Stomach (tissue), 9 donors: ENCODE data around the gene SEZ6L. TPM values are rescaled to one million over a fixed set of nuclear protein-coding genes. Genes with fewer than 3 reads are reported as not detected.

Experiments
- DNase-seq, 2 donors: peaks; one replicate each; pipeline versions ENCODE4 v3.0.0 to v3.0.0-alpha.2; 2013 to 2019
- H3K27ac ChIP-seq, 5 donors: fragments of 200-600 bp in 4 of 5; sonication (generic) in 4 of 5; one replicate each; pipeline ENCODE4 v1.5.1; 2013 to 2019; ENCODE audit warnings: mild to moderate bottlenecking in 1 of 5, moderate library complexity in 1 of 5
- H3K27me3 ChIP-seq, 3 donors: fragments of 200-600 bp; sonication (generic); one replicate each; pipeline ENCODE4 v1.5.1; 2017 to 2019; ENCODE audit warnings: mixed run types in 1 of 3
- H3K36me3 ChIP-seq, 4 donors: fragments of 200-600 bp; sonication (generic); 1 replicate in 3 of 4; 2 replicates in 1 of 4; pipeline ENCODE4 v1.5.1; 2016 to 2019
- H3K4me1 ChIP-seq, 4 donors: fragments of 200-600 bp; sonication (generic); one replicate each; pipeline ENCODE4 v1.5.1; 2016 to 2019
- H3K4me3 ChIP-seq, 4 donors: fragments of 200-600 bp; sonication (generic) in 3 of 4; one replicate each; pipeline ENCODE4 v1.5.1; 2016 to 2019; ENCODE audit warnings: mild to moderate bottlenecking in 1 of 4
- H3K9me3 ChIP-seq, 4 donors: fragments of 200-600 bp; sonication (generic); one replicate each; pipeline ENCODE4 v1.5.1; 2016 to 2019
- EP300 ChIP-seq: sonication (generic); formaldehyde crosslinking; IDR thresholded peaks from one replicate; pipeline ENCODE4 v1.6.1; 2017; ENCODE audit warnings: antibody characterized with exemption
- POLR2A ChIP-seq, 4 donors: fragments of 450-650 bp; IDR thresholded peaks; one replicate each; pipeline ENCODE4 v1.6.1; 2016; ENCODE audit warnings: antibody characterized with exemption in 4 of 4, control low read depth in 2 of 4, mild to moderate bottlenecking in 1 of 4, moderate library complexity in 1 of 4
- POLR2AphosphoS5 ChIP-seq, 3 donors: sonication (generic); formaldehyde crosslinking; IDR thresholded peaks; one replicate each; pipeline ENCODE4 v1.6.1; 2016; ENCODE audit warnings: antibody characterized with exemption in 3 of 3
- WGBS, 5 donors: extraction: QIAGEN DNeasy Blood & Tissue Kit in 3 of 5; methylation state at CpG; one replicate each; pipeline versions ENCODE4 v1.1.5 to v1.1.7; 2013 to 2018; 5-methylcytosine and 5-hydroxymethylcytosine counted together
- intact Hi-C: fragments of 100-400 bp; cut with DNase I; formaldehyde crosslinking; loops from one replicate; pipeline ENCODE4 v1.15.1; 2023; ENCODE audit warnings: low total_unique reads
- polyA plus RNA-seq, 3 donors: library from polyadenylated mRNA; stranded (reverse); fragments of 200-250 nt; gene quantifications; one replicate each; pipeline ENCODE4 v1.2.3, GENCODE V29; 2013
- small RNA-seq, 4 donors: library from RNA; depleted of rRNA; stranded (forward); fragments of <200 nt; gene quantifications; one replicate each; pipeline ENCODE3, GENCODE V24; 2016
- total RNA-seq, 5 donors: library from RNA; depleted of rRNA; stranded (reverse); fragments of >200 nt; gene quantifications; one replicate each; pipeline versions ENCODE4 v1.1.0 to v1.2.3, GENCODE V29; 2014 to 2016
- TF ChIP-seq, protein P1 (sequence below), 7 experiments: fragments of 450-650 bp in 4 of 7; fragments of 200-600 bp in 3 of 7; sonication (generic) in 3 of 7; IDR thresholded peaks; one replicate each; pipeline ENCODE4 v1.5.1; 2016 to 2019; ENCODE audit warnings: antibody characterized with exemption in 7 of 7, control low read depth in 2 of 7, mild to moderate bottlenecking in 1 of 7
- donor health status: healthy with polysubstance abuse.
- donor health status: Bipolar disorder and iron deficiency.
- donor health status: healthy.

SEZ6L gene
- total and polyA plus RNA-seq, 8 donors = 0.03 to 1.1 (median 0.06) TPM; not detected in 5

DNA sequence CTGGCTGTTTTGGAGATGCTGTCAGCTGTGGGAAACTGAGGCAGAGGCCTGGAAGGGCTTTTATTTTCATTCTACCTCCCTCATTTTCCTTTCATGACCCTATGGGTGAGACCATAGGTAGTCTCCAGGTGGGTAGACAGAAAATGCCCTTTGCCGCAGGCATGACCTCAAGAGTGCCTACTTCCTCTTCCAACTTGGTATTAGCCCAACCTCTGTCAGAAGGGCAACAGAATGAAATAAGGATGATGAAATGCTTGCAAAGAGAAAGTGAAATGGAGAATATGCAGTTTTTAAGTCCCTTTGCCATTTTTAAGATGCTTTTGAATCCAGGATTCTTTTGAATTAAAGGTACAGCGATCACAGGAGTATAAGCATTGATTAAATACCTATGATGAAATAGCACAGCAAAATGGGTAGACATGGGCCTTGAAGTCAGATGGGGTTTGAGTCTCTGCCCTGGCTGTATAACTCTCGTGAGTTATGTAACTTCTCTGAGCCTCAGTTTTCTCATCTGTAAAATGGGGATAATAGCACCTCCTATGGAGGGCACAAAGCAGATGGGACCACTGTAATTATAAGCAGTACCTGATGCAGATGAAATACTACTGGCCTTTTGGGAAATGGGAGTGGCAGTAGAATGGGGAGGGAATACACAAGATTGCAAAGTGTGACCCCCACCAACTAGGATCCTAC, 263.5 kb downstream of the SEZ6L start:
- H3K27me3 ChIP-seq = peaks cover 0 to 6% (median 0%) of the 10 kb centered on the region in 3 donors
- intact Hi-C loops = no loop called here
- peaks cover 5 to 16% (median 16%) of the 10 kb centered on the region in 4 donors for H3K36me3 ChIP-seq
- H3K9me3 ChIP-seq = no peaks in the 10 kb centered on the region
- H3K4me1 ChIP-seq = peaks cover 11 to 44% (median 38%) of the 10 kb centered on the region in 4 donors
- TF ChIP-seq EP300 (no peak), POLR2A (IDR thresholded peaks at IDR 0.05) (no peak), POLR2AphosphoS5 (IDR thresholded peaks at IDR 0.05) (no peak)
- TF ChIP-seq, protein P1, sequence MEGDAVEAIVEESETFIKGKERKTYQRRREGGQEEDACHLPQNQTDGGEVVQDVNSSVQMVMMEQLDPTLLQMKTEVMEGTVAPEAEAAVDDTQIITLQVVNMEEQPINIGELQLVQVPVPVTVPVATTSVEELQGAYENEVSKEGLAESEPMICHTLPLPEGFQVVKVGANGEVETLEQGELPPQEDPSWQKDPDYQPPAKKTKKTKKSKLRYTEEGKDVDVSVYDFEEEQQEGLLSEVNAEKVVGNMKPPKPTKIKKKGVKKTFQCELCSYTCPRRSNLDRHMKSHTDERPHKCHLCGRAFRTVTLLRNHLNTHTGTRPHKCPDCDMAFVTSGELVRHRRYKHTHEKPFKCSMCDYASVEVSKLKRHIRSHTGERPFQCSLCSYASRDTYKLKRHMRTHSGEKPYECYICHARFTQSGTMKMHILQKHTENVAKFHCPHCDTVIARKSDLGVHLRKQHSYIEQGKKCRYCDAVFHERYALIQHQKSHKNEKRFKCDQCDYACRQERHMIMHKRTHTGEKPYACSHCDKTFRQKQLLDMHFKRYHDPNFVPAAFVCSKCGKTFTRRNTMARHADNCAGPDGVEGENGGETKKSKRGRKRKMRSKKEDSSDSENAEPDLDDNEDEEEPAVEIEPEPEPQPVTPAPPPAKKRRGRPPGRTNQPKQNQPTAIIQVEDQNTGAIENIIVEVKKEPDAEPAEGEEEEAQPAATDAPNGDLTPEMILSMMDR (IDR thresholded peaks at IDR 0.05) = no peak
- DNase-seq = no peak
- H3K4me3 ChIP-seq = no peak overlapping the region
- H3K27ac ChIP-seq = no peak overlapping the region
- 83 to 94% (median 93%) methylated on average over 3 of the region's 3 CpGs for WGBS, 5 donors

Small RNAs within 50 kb of the gene (small RNA-seq; reads per million reads assigned to genes)
- gene RNA5SP495 = 0 to 0.31 (median 0.04) reads per million in 4 donors
